PC-9 (cell line): Measurements from ENCODE around the gene UROS.

Source experiments
- CTCF ChIP-seq: fragments of 200-600 bp; sonication (generic); conservative IDR thresholded peaks from 2 replicates; pipeline ENCODE4 v1.6.1; 2017; ENCODE audit warnings: mixed run types, antibody characterized with exemption, mild to moderate bottlenecking, moderate library complexity
- EZH2 ChIP-seq: fragments of 200-600 bp; sonication (generic); IDR thresholded peaks from 2 replicates; pipeline ENCODE4 v1.8.0; 2017; ENCODE audit warnings: antibody characterized with exemption, low read depth

DNA sequence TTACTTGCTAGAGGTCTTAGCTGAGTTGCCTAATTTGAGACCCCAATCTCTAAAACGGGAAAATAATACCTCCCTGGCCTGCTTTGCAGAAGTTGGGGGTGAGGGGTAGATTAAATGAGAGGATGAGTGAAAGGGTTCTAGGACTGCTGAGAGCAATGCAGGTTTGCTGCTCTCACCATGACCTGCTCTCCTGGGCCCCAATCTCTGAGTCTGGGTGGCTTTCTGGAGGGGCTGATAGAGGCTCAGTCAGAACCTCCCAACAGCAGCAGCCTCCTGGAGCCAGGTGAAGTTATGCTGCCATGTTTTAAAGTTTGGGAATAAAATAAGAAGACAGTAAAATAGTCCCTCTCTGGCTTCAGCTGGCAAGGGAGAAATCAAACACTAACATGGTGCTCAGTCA is 7.3 kb downstream of the UROS start:
- no peak for TF ChIP-seq CTCF
- TF ChIP-seq EZH2 = no peak
